ENCODE data around the gene CEACAM21. TPM values are rescaled to one million over a fixed set of nuclear protein-coding genes. Genes with fewer than 3 reads are reported as not detected.

The CEACAM21 gene
- total RNA-seq, 1 donor from 2014 or later: 49.9 TPM

DNA sequence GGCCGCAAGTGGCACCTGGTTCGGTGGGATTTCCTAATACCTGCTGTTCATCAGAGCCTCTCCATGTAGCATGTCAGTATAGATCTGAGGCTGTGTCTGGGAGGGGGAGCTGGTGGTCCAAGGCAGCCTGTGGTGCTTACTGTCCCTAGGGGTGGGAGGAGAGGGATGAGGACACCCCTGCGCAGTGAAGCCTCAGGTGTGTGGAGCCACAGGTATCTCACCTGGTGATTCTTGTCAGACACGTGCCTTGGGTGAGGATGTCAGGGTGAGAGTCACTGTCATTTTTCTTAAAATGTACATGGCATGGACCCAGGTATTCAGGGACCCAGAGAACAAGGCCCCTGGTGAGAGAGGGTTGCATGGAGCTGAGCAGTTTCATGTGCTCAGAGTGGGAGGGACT, 39.2 kb downstream of the CEACAM21 start:
- intact Hi-C loops (cut with micrococcal nuclease): no loop called here

DNA sequence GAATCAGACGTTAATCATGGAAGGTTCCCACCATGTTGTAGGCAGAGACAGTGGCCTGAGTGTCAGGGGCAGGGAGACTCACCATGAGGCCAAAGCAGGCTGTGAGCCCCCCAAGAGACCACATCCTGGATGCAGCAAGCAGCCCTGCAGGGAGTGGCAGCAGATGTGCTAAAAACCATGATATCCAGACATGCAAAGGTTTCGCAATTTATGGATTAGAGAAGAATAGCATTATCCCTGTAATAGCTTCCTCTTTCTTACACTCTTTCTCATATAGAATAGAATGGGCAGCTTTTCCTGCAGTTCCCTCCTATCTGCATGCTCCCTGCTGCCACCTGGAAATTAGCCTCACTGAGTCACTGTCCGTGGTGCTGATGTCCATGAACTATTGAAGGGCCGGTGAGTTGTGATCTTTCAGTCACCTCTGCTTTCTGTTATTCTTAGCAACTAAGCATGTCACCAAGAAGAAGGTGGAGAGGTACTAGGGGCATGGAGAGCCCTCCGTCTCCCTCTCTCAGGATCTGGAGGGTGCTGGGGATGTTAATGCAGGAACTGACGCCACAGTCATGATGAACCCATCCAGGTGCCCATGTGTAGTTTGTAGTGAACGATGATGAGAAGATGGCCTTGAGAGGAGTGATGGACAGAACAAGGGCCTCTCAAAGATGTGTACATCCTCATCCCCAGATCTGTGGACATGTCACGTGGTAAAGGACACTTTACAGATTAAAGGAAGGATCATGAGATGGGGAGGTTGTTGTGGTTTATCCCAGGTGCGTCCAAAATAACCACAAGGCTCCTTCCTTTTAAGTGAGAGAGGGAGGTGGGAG, 41.0 kb downstream of the CEACAM21 start:
- intact Hi-C loops (cut with micrococcal nuclease): no loop called here

DNA sequence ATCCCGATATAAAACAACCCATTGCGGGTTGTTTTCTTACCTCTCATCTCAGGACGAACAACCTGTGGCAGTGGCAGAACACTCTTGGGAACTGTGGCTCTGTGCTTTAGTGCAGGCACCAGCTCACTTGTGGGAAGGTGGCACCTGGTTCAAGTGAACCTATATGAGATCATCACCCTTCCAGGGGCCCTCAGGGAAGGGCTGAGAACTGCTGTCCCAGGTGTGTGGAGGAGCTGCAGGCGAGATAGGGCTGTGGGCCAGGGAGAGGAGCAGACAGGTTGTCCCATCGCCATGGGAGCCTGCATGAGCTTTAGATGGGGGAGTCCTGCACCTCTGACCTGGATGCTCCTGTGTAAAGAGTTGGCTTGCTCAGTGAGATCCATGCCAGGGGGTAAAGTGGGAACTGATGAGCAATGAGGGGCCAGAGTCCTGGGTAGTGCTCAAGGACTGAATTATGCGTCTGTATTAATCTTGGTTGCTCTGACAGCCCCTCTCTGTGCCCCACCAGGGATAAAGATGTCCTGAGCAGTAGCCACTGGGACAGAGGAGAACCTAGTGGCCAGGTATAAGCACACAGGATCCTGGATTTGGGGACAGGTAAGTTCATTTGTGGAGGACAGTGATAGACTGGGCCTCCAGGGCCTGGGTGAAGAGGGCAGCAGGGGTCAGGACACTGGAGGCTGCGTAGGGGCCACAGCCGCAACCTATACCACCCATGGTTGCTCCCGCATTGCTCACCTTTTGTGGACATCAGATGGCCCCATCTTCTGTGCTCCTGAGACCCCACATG, 42.2 kb downstream of the CEACAM21 start:
- intact Hi-C loops (cut with micrococcal nuclease): no loop called here

DNA sequence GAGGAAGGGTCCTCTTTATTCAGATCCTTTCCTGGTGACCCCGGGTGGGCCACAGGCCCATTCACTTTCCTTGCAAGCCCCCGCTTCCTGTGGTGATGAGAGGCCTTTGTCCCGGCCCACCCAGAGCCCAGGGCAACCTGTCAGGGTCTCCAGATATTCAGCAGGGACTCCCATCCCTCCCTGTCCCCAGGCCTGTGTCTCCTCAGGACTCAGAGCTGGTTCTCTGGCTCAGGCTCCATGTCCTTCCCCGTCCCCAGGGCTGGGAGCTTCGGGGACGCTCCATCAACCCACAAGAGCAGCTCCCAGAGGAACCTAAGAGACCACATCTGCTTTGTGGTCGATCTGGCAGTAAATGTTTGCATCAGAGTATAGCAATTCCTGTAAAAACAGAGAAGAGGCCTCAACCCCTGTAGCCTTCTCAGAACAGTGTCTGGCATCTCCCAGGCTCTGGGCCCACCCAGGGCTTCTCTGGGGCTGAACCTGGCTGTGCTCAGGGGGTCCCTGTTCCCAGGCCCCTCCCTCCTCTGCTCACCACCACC, 43.1 kb downstream of the CEACAM21 start:
- intact Hi-C loops (cut with micrococcal nuclease): no loop called here

DNA sequence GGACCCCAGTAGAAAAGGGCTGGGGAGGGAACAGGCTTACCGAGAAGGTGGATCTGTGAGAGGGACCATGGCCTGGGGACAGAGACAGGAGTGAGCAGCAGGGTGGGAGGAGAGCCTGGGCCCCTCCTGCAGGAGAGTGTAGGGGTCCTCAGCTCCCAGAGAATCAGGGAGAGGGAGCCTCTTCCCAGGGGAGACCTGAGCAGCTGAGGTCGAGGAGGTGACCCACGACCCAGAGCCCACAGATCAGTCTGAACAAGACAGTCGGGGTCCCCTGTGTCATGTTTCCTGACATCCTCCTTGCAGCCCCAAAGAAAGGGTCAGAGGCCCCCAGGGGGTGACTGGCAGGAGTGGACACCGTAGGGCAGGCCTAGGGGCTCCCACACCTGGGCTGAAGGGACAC, 44.2 kb downstream of the CEACAM21 start:
- intact Hi-C loops (cut with micrococcal nuclease): no loop called here

DNA sequence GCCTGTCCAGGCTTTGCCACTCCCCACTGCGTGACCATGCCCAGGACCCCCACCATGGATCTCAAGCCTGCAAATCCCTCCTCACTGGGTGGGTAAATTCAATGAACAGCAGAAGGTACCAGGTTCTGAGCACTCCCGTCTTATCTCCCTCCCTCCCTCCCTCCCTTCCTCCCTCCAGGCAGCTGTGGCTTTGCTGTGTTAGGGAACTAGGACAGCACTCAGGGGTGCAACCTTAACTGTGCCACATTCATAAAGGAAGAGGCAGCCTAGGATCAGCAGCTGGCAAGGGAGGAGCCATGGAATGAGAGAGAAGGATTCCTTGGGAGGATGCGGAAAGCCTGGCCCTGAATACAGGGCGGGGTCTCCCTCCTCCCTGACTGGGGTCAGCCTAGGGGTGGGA, 45.3 kb downstream of the CEACAM21 start:
- intact Hi-C loops (cut with micrococcal nuclease): no loop called here

DNA sequence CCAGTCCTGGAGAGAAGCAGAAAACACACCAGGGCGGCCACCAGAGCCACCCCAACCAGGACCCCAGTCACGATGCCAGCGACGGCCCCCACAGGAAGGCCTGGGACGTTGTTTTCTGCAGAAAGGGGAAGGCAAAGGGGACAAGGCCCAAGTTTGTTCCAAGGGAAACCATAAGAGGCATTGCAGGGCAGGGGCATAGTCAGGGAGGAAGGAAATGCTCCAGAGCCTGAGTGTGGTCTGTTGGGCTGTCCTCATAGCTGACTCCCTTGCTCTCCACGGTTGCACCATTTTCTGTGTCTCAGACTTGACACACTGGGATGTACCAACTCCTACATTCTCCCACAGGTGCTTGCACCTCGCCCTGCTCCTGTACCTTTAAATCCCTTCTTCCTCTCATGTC, 45.7 kb downstream of the CEACAM21 start:
- intact Hi-C loops (cut with micrococcal nuclease): no loop called here

DNA sequence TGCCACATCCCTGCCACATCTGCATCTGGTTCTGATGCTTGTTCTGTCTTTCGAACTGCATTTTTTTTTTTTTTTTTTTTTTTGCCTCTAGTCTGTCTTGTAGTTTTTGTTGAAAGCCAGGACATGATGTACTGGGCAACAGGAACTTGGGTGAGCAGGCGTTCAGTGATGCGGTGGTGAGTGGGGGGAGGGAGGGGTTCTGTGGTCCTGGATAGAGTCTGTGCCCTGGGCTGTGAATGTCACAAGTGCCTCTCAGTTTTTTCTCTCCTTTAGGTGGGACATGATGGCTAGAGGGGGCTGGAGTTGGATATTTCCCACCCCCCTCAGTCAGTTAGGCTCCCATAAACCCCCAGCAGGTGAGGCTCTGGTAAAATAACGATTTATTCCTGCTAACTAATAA, 47.4 kb downstream of the CEACAM21 start:
- intact Hi-C loops (cut with micrococcal nuclease): no loop called here

DNA sequence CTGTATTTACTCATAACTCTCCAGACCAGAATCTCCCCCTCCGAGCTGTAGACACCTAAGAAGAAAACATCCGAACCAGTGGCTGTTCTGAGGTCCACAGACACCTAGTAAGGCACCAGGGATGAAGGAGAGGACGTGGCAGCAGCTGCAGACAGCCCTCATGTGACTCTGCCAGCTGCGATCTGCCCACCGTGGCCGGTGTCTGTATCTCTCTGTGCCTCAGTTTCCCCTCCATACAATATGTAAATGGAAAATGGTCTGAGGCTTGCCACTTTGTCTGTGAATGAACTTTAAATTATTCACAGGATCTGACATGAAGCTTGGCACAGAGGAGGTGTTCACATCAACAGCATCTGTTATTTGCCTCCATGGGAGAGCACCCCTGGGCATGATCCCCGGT, 48.5 kb downstream of the CEACAM21 start:
- intact Hi-C loops (cut with micrococcal nuclease): no loop called here

DNA sequence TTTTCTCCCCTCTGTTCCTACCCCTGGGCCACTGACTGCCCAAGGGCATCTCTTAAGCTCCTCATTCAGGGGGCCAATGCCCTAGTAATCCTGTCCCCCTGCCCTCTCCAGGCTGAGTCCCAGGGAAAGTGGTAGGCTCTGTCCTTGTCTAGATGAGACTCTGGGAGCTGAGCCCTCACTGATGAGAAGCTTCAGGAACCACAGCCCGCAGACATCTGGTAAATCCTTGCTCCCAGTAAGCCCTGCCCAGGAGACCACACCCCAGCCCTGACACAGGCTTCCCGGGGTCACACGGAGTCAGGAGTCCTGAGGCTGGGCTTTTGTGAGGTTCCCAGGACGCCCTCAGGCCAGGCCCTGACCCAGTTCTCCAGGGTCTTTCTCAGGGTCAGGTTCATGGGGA, 49.0 kb downstream of the CEACAM21 start:
- intact Hi-C loops (cut with micrococcal nuclease): no loop called here

DNA sequence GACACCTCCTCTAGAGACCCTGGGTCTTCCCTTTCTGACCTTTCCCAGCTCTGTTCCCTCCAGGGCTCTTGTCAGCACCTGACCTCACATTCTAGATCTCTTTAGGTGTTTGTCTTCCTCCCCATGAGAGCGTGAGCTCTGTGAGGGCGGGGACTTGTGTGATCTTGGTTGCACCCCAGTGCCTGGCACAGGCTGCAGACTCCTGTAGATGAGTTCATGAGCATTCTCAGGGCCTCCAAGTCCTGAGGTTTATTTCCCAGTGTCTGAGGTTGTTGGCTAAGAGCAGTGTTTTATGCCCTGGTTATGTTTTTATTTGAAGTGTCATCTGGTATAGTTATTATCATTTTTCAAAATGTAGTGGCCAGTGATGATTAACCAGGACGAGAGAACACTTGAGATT, 50.3 kb downstream of the CEACAM21 start:
- intact Hi-C loops (cut with micrococcal nuclease): no loop called here

DNA sequence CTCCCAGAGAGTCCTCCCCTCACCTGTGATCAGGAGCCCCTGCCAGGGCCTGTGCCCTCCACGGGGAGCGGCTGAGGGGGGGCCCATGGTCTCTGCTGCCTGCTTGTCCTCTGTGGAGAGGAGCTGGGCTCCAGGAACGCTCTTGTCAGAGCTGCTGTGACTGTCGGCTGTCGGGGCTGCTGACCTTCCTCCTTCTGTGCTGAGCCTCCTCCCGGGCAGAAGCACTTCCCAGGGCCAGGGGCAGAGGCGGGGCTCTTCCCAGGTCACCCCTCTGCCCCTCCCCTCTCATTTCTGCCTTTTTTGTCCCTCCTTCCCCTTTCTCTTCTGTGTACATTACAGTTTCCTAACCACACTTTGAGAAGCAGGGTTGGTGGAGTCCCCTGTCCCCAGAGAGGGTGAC, 50.9 kb downstream of the CEACAM21 start, which contains the start of gene CEACAM4:
Gene CEACAM4 (minus strand): TSS at position 198 of the 400 bp plus-strand sequence. CDS start 111 bp downstream, at position 87.
- intact Hi-C loops (cut with micrococcal nuclease): no loop called here

DNA sequence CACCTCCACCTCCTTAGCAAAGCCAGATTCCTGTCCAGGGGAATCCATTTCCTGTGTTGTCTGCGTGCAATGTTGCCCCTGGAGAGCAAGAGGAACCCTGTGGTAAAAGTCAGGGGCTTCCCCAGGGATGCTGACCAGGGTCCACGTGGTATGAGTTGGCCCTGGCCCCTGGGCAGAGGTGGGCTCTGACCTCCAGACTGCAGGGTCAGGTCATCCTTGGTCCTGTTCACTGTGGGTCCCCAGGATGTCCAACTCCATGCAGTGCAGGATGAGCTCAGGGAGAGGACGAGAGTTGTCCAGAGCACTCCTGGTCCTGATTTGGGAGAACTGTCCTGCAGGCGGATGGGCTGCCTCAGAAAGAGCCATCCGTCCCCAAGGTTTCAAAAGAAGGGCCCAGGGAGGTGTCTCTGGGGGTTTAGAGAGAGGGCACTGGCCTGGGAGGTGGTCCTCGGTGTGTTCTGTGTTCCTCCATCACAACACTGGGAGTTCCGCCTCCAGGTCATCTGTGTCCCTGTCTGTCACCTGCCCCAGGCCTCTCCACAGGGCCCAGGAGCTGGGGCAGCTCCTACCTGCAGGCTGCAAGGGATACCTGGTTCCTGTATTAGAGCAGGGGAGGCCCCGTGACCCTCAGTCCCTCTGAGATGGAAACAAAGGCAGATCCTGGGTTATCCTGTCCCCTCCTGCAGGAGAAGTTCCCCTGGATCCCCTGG, 52.2 kb downstream of the CEACAM21 start:
- intact Hi-C loops (cut with micrococcal nuclease): no loop called here

Other genes with a start within 250 kb of the CEACAM21 start
- gene TGFB1, start 222.2 kb upstream of the CEACAM21 start, total RNA-seq: 179 and 181 TPM in 2 replicates
- gene B9D2, start 212.0 kb upstream of the CEACAM21 start, total RNA-seq: 11.5 TPM in 2 replicates
- 4.4 and 5.6 TPM in 2 replicates for gene TMEM91, start 199.6 kb upstream of the CEACAM21 start, total RNA-seq
- gene EXOSC5, start 178.8 kb upstream of the CEACAM21 start, total RNA-seq: 32.3 and 37.7 TPM in 2 replicates
- gene BCKDHA, start 178.3 kb upstream of the CEACAM21 start, total RNA-seq: 16.8 and 19.5 TPM in 2 replicates
- 2.4 and 2.8 TPM in 2 replicates for gene B3GNT8, start 148.8 kb upstream of the CEACAM21 start, total RNA-seq
- gene DMAC2, start 136.3 kb upstream of the CEACAM21 start, total RNA-seq: 44.5 and 48.9 TPM in 2 replicates
- gene ERICH4, start 133.0 kb upstream of the CEACAM21 start, total RNA-seq: not detected in 2 replicates
- gene CEACAM4, start 50.9 kb downstream of the CEACAM21 start, total RNA-seq: not detected in 2 replicates
- gene CEACAM7, start 112.1 kb downstream of the CEACAM21 start, total RNA-seq: not detected in 2 replicates
- not detected in 2 replicates for gene CEACAM5, start 132.5 kb downstream of the CEACAM21 start, total RNA-seq
- not detected in 2 replicates for gene CEACAM6, start 179.4 kb downstream of the CEACAM21 start, total RNA-seq
- gene CEACAM3, start 220.4 kb downstream of the CEACAM21 start, total RNA-seq: not detected in 2 replicates

Data from T-helper 2 cell treated with Interferon-gamma antibody and Interleukin-4, amounts not matched to agents 100 ng/mL and 5 ng/mL, for 36 hours (primary cell).